Brain pericyte (primary cell): Measurements from ENCODE around the gene FOXC1.

ENCODE experiments used
- DNase-seq: peaks from one replicate; pipeline ENCODE4 v3.0.0-alpha.2; 2012; ENCODE audit warnings: low read depth, low spot score

The FOXC1 gene

DNA sequence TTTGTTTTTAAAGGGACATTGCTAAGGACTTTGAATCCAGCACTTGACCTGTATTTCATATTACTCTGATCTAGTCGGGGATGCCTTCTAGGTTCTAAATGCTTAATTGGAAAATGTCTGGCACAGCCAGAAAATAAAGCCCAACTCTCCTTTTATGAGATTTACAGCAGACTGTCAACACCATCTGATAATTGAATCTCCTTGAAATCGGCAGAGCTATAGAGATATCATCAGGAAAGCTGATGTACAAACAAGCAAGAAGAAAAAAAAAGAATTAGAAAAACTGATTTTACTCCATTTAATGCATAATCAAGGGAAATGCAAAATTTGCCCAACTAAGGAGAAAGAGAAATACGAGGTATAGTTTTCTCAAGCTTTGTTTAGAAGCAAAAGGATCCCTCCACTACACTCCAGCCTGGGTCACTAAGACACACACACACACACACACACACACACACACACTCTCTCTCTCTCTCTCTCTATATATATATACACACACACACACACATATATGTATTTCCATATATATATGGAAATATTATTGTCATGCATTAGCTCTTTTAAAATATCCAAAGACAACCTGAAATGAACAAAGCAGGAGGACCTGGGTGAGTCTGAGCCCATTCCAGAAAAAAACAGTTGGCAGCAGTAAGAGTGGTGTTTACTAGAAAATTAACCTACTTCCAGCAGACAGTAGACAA lies 9.5 kb upstream of the FOXC1 start:
- no peak for DNase-seq

DNA sequence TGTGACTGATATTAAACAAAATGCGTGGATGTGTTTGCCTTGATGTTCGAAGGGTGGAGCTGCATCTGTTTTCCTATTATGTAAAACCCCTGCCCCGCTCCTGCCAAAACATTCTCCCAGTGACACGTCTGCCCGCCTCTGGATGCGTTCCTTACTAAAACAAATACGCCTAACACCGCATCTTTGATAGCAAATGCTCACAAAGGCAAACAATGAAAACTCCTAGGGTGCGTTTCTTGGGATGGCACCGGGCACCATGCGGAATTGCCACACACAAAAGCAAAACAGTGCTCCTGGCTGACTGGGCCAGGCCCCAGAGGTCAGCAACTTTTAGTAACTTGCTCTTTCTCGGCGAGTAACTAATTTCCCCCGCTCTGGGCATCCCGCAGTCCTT lies 9.0 kb upstream of the FOXC1 start:
- no peak for DNase-seq

DNA sequence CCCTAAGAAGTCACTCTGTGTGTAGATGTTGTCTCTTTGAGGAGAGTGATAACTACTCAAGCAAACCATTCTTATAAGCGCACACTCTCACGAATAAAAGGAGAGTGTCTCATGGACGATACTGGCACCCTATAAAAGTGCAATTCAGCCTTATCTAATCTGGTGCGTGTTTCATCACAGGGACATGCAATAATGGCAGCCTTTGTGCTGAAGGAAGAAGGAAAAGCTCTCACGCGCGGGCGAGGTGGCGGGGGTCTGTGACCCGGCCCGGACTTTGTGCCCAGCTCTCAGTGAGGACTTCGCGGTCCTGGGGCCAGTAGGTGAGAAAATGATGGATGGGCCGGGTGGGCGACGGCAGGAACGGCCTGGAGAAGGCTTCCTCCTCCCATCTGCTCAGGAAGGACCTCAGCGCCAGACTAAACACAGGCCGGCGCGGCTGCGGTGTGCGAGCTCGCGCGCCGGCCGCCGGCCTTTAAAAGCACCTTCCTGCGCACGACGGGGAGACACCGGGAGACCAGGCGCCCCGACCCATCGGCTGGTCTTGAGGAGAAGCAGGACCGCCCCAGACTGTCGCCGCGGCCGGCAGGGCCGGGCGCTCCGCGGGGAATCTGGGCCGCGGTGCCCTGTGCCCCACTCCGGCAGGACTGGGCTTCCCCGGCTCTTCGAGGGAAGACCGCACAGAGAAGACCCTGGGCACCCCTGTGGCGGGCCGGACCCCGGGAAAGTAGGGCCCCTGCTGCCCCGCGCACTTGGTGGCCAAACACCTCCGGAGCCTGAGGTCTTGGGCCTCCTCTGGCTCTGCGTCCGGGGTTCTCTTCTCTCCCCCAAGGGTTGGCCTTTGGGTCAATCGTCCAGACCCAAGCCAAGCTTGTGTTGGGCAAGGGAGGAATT lies 8.3 kb upstream of the FOXC1 start:
- no peak for DNase-seq

DNA sequence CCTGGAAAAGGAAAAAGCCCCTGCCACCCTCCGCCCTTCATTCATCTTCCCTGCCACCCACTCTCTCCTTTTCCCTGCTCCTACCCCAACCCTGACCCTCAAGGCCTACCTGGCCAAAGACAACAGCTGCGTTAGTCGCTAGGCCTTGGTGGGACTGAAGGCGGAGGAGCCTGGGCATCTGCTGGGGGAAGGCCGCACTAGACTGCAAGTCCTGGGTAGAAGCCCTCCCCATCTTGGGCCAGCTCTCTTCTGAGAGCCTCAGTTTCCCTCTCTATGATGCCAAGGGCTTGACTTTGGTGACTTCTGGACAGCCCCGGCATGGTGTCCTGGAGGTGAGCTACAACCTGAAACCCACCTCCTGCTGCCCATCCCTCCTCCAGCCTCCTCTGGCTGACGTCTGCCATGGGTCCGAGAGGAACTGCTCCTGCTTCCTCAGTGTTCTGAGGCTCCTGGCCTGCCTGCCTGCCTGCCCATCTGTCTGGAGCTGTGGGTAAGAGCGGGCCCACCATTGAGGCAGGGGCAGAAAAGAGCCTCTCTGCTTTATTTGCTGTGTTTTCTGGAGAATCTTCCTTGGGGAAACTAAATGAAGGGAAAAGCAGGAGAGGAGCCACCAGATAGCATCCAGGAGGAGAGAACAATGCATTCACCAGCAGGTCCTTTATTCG lies 7.5 kb upstream of the FOXC1 start:
- DNase-seq, result no peak

DNA sequence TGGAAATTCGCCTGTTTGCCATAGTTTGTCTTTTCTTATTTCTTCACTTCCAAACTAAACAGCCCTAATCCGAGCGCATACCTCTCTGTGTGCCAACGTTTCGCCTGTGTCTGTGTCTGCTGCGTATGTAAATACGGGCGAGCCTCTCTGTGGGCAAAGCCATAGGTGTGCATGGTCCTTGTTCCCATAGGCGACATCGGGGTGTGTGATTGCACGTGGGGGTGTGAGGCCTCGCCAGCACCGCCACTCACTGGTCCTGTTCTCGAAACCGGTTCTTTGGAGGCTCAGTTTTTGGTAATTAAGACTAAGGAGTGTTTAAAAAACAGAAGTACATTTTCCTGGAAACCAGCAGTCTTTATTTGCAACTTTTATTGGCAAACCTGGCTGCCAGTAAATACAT lies 6.0 kb upstream of the FOXC1 start:
- no peak for DNase-seq

DNA sequence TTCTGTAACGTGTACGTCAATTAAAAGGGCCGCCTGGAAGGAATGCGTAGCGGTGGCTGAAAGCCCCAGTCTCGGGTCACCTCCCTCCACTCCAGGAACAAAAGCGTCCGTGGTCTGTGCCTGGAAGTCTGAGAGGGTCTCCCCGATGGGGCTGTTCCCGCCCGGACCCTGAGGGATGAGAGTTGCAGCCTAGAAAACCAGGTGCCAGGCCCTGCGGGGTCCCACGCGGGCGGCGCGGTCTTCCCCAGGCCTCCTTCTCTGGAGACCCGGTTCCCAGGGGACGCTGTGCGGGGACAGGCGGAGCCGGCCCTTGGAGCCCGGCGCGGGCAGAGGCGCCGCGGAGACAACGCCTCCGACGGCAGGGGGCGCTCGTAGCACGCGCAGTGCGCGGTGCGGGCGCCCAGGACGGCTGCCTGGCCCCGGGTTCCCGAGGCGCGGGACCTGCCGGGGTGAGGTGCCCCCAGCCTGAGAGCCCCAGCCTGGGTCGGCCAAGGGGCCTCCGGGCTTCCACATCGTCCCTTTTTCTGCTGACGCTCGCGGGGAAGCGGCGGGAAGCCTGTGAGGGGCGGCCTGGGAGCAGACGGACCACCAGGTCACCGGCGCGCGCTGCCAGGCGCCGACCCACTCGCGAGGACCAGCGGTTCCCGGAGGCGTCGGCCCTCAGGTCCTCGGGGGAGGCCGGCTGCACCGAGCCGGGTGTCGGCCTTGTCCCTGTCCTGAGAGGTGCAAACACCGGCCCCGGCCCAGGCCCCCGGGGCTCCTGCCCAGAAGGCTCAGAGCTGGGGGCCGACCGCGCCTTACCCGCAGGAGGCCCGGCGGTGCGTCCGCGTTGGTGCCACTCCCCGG lies 5.3 kb upstream of the FOXC1 start:
- no peak for DNase-seq

DNA sequence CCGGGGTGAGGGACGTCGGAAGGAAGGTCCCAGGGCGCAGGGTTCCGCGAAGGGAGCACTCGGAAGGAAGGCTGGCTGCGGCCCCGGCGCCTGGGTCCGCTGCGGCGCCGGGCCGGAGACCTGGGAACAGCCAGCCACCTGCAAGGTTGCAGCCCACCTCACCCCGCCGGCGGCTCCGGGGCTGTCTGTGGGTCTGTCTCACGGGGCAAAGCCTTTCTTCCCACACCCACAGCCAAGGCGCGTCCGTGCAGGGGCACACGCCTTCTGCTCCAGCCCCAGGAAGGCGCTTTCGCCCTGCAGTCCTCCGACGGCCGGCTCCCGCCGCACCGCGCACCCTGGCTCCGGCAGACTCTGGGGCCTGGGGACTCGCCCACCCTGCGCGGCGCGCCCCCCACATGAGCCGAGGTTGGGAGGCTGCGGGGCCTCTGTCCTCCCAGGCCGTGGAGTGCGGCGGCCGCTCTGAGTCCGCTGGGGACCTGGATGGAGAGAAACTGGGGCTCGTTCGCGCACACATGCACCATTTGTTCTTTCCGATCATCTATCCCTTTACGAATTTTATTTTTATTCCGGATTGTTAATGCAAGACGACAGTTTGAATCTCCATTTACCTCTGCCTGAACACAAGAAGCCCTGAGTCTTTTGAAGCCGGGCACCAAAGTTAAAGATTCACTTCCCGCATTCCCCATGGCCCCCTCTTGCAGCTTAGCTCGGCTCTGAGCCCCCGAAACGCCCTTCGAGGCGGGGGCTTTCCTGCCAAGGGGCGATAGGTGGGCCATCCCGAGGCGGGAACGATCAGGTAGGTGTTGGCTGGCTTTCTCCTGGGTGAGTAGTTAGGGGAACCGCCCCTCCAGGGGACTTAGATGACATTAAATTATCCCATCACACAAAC lies 4.5 kb upstream of the FOXC1 start:
- no peak for DNase-seq

DNA sequence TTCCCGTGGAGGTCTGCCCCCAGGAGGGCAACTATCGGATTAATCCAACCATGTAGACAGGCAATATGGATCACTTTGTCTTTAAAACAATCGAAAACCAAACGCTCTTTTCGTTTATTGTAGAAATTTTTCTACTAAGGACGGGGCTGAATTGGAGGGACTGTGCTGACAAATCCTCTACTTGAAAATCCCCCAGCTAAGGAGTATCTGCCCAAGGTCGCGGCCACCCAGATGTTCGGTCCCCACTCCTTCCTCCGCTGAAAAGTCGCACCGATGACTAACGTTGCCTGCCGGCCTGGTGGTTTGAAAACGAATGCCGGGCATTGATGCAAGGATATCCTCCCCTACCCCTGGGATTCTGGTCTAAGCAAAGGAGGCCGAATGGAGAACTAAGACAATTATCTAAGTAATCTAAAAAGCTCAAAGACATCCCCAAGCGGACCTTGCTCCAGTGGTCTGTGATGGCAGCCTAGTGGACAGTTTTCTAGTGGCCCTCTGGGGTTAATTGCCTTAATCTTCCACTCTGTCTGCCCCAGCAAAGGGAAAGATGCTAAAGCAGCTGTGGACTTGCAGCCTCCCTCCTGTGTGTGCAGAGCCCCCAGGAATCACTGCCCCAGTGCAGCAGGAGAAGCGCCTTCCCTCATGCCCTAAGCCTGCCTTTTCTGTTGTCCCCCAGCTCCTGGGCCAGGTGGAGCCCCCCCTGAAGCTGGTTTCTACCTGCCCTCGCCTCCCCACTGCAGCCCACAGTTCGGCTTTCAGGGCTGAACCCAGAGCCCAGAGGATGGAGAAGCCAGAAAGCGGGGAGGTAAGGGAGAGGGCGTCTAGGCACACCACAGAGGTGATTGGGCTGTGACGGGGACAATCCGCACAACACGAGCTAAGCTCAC lies 3.6 kb upstream of the FOXC1 start:
- DNase-seq, result no peak

DNA sequence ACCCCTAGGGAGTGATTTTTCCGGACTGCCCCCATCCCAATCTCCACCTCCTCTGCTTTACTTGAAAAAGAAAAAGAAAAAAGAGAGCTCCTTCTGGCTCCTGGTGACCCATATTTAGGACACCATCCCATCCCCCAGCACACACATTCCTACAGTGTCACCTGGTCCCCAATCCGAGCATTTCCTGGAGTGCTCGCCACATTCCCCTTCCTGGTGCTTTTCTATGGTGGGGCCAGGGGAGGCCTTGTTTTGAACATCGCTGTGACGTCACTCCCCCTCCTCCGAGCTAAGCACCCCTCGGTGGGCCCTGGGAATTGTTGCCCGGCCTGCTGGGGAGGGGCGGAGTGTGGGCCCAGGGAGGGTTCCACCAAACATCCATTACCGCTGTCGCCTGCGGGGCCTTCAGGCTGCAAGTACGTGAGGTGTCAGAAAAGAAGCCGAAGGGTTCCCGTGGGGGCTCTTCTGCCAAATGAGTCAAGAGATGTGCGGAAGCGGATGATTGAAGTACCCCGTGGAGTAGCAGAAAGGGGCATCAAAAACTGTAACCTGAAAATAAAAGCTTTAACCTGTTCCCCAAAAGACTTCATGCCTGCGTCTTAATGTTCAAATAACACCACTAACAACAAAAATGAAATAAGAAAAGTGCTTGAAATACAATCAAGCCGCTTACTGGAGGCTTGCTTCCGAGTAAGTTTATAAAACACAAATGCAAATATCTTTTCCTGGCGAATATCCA lies 2.8 kb upstream of the FOXC1 start:
- DNase-seq, result no peak

DNA sequence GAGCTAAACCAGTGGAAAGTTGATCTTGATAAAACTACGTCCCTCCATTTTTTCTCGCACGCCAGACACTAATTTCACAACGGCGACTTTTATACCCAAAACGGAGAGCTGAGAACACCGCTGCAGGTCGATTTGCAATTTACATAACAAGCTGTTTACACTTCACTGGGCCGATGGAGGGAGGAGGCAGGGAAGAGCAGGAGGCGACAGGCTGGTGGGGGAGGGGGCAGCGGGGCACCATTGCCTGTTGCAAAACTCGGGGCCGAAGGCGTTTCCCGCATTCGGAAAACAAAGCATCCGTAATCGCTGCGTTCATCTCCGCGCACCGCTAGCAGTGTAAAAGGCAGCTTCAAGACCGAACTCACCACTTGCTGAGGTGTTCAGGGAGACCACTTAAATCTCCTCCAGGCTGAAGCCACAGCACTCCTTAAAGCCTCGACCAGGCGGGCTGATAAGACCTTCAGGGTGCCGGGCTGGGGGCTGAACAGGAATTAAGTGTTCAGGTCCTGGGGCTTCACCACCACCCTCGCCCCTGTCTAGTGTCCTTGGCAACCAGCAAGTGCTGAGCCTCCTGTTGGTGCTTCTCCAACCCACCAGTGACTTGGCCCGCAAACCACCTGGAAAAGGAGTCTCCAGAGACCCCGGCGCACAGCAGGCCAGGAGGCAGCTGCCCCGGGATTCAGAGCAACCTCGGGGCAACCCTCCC lies 2.0 kb upstream of the FOXC1 start:
- no peak for DNase-seq

DNA sequence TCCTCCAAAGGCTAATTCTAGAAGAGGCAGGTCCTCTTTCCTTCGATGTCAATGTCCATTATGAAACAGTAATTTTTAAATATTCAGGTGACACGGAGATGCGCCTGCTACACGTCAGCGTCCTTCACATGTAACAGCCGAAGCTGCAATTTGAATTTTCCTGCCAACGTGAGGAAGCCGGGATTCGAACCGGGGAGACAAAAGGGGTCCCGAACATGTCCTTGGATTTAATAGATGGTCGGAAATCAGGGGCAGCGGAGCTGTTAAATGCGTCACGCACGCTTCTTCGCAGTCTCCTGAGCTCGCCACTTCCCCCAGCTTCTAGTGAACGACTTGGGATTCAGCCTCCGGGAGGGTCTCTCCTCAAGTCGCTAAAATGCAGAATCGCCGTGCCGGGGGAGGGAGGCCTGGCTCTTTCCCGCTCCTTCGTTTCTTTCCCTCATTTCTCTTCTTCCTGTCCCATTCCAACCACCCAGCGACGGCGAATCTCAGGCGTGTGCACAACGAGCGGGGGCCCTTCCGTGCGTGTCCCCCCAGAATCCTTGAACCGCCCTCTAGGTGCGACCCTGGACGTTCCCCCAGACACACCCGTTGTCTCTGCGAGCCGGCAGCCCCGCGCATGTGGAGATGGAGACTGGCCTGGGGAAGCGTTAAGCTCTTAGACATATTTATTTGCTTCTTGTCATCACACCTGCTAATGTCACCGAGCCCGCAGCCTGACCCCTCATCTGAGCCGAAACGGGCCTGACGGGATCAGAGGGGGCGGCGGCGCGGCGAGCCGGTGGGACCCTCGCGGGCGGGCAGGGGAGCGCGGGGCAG lies 1.3 kb upstream of the FOXC1 start:
- DNase-seq, result no peak

DNA sequence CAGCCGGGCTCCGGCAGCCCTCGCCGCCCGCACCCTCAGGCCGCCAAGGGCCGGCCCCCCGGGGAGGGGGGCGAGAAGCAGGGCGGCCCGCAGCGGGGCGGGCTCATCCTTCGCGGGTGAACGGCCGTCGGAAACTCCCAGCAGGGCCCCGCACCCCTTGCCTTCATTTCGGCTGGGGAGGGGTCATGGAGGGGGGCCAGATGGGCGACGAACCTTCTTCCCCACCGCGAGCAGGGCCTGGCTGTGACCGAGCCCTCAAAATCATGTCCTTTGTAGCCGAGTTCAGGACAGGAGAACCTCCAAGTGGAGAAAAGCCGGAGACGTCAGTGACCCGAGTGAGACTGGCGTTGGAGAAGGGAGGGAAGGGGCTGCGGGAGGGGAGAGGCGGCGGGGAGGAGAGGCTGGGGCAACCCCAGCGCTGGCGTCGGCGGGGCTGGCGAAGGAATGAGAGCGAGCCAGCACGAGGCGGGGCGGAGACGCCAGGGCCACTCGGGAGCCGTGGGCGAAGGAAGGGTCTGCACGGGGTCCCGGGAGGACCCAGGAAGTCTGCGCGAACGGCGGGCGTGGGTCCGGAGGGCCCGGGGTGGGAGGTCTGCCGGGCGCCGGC lies 571 bp upstream of the FOXC1 start:
- no peak for DNase-seq

DNA sequence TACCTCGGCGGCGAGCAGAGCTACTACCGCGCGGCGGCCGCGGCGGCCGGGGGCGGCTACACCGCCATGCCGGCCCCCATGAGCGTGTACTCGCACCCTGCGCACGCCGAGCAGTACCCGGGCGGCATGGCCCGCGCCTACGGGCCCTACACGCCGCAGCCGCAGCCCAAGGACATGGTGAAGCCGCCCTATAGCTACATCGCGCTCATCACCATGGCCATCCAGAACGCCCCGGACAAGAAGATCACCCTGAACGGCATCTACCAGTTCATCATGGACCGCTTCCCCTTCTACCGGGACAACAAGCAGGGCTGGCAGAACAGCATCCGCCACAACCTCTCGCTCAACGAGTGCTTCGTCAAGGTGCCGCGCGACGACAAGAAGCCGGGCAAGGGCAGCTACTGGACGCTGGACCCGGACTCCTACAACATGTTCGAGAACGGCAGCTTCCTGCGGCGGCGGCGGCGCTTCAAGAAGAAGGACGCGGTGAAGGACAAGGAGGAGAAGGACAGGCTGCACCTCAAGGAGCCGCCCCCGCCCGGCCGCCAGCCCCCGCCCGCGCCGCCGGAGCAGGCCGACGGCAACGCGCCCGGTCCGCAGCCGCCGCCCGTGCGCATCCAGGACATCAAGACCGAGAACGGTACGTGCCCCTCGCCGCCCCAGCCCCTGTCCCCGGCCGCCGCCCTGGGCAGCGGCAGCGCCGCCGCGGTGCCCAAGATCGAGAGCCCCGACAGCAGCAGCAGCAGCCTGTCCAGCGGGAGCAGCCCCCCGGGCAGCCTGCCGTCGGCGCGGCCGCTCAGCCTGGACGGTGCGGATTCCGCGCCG lies 994 bp downstream of the FOXC1 start:
- DNase-seq, result no peak

DNA sequence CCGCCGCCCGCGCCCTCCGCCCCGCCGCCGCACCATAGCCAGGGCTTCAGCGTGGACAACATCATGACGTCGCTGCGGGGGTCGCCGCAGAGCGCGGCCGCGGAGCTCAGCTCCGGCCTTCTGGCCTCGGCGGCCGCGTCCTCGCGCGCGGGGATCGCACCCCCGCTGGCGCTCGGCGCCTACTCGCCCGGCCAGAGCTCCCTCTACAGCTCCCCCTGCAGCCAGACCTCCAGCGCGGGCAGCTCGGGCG lies 1.5 kb downstream of the FOXC1 start:
- no peak for DNase-seq

DNA sequence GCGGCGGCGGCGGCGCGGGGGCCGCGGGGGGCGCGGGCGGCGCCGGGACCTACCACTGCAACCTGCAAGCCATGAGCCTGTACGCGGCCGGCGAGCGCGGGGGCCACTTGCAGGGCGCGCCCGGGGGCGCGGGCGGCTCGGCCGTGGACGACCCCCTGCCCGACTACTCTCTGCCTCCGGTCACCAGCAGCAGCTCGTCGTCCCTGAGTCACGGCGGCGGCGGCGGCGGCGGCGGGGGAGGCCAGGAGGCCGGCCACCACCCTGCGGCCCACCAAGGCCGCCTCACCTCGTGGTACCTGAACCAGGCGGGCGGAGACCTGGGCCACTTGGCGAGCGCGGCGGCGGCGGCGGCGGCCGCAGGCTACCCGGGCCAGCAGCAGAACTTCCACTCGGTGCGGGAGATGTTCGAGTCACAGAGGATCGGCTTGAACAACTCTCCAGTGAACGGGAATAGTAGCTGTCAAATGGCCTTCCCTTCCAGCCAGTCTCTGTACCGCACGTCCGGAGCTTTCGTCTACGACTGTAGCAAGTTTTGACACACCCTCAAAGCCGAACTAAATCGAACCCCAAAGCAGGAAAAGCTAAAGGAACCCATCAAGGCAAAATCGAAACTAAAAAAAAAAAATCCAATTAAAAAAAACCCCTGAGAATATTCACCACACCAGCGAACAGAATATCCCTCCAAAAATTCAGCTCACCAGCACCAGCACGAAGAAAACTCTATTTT lies 2.0 kb downstream of the FOXC1 start:
- DNase-seq, result no peak
